Stimulated activated CD8-positive, alpha-beta memory T cell treated with anti-CD3 and anti-CD28 coated beads, Interleukin-4, amount 100 ng/mL, for 48 hours (primary cell): ENCODE data around the gene ITGB2.
A peak's percentile ranks its signal among the peaks of the same experiment; 100 is the strongest.

Experiments
- DNase-seq: peaks from one replicate; pipeline ENCODE4 v3.0.0-alpha.2; 2020

The ITGB2 gene

GRCh38 chr21:44920694-44921604 is at the start of gene ITGB2:
TSS of gene ITGB2 (minus strand) at chr21:44920899. CDS start at chr21:44910782, 10,117 bp downstream.
- peak; percentile 81 for DNase-seq

GRCh38 chr21:44969931-44970755 is 49.4 kb upstream of the ITGB2 start:
- DNase-seq, result no peak

- DNase-seq, result no peak
Observed at GRCh38 chr21:44969066-44969670, 48.5 kb upstream of the ITGB2 start.

GRCh38 chr21:44967082-44968047 is 46.7 kb upstream of the ITGB2 start:
- no peak for DNase-seq

GRCh38 chr21:44966135-44967081 is 45.7 kb upstream of the ITGB2 start:
- DNase-seq, result no peak

GRCh38 chr21:44965251-44966022 is 44.7 kb upstream of the ITGB2 start:
- peak; percentile 56 for DNase-seq

- DNase-seq, result no peak
Observed at GRCh38 chr21:44964381-44964780, 43.7 kb upstream of the ITGB2 start.

GRCh38 chr21:44962403-44962966 is 41.8 kb upstream of the ITGB2 start:
- no peak for DNase-seq

GRCh38 chr21:44960141-44961092 is 39.7 kb upstream of the ITGB2 start:
- DNase-seq, result no peak

- DNase-seq, result no peak
Observed at GRCh38 chr21:44959376-44960091, 38.8 kb upstream of the ITGB2 start.

GRCh38 chr21:44958471-44959191 is 37.9 kb upstream of the ITGB2 start:
- DNase-seq, result no peak

GRCh38 chr21:44957901-44958451 is 37.3 kb upstream of the ITGB2 start:
- DNase-seq, result no peak

- DNase-seq, result no peak
Observed at GRCh38 chr21:44957047-44957831, 36.5 kb upstream of the ITGB2 start.

GRCh38 chr21:44956356-44957046 is 35.8 kb upstream of the ITGB2 start:
- no peak for DNase-seq

- DNase-seq, result no peak
Observed at GRCh38 chr21:44955798-44956175, 35.1 kb upstream of the ITGB2 start.
